Measurements from ENCODE around the gene PSMD13.

Gene PSMD13

DNA sequence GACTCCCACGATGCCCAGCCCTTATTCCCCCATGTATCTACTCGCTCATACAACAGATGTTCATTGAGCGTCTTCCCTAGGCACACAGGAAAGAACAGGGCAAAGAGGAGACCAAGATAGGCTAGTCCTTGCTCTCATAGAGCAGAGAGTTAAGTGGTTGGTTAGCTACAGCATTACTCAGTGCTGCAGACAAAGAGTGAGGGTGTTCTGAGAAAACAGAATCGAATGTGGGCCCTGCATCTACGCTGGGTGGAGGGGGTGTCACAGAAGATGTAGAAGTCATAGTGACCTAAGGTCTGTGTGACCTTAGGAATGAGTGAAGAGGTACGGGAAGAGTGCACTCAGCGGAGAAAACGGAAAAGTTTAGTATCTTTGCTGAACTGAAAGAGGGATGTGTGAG is 12.3 kb downstream of the PSMD13 start:
- TF ChIP-seq, protein P1, sequence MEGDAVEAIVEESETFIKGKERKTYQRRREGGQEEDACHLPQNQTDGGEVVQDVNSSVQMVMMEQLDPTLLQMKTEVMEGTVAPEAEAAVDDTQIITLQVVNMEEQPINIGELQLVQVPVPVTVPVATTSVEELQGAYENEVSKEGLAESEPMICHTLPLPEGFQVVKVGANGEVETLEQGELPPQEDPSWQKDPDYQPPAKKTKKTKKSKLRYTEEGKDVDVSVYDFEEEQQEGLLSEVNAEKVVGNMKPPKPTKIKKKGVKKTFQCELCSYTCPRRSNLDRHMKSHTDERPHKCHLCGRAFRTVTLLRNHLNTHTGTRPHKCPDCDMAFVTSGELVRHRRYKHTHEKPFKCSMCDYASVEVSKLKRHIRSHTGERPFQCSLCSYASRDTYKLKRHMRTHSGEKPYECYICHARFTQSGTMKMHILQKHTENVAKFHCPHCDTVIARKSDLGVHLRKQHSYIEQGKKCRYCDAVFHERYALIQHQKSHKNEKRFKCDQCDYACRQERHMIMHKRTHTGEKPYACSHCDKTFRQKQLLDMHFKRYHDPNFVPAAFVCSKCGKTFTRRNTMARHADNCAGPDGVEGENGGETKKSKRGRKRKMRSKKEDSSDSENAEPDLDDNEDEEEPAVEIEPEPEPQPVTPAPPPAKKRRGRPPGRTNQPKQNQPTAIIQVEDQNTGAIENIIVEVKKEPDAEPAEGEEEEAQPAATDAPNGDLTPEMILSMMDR (IDR thresholded peaks at IDR 0.05), result no peak
- Histone ChIP-seq H3K4me1 (ENCODE audit: control insufficient read depth in 1 of 2, insufficient read depth in 1 of 2, low read depth in 1 of 2, low read length in 1 of 2) (peaks cover 0 to 6% of the 10 kb centered on the region in 2 experiments), H3K27me3 (no peaks in the 10 kb centered on the region), H3K27ac (no peak overlapping the region), H3K4me3 (ENCODE audit: low read depth in 1 of 2, low read length in 1 of 2) (no peak overlapping the region), H3K9me3 (no peaks in the 10 kb centered on the region), H3K36me3 (peaks cover 95% of the 10 kb centered on the region)

- H3K9me3 ChIP-seq, result no peaks in the 10 kb centered on the region
- H3K36me3 ChIP-seq, result peaks cover 83% of the 10 kb centered on the region
- peaks cover 0 to 6% of the 10 kb centered on the region in 2 experiments for H3K4me1 ChIP-seq (ENCODE audit: control insufficient read depth in 1 of 2, insufficient read depth in 1 of 2, low read depth in 1 of 2, low read length in 1 of 2)
- TF ChIP-seq, protein P1 (IDR thresholded peaks at IDR 0.05), result no peak
- H3K27me3 ChIP-seq, result no peaks in the 10 kb centered on the region
- H3K27ac ChIP-seq, result peak overlapping the region; percentile 53
- no peak overlapping the region for H3K4me3 ChIP-seq (ENCODE audit: low read depth in 1 of 2, low read length in 1 of 2)
Measured at GRCh38 chr11:250274-250673, 13.5 kb downstream of the PSMD13 start.

DNA sequence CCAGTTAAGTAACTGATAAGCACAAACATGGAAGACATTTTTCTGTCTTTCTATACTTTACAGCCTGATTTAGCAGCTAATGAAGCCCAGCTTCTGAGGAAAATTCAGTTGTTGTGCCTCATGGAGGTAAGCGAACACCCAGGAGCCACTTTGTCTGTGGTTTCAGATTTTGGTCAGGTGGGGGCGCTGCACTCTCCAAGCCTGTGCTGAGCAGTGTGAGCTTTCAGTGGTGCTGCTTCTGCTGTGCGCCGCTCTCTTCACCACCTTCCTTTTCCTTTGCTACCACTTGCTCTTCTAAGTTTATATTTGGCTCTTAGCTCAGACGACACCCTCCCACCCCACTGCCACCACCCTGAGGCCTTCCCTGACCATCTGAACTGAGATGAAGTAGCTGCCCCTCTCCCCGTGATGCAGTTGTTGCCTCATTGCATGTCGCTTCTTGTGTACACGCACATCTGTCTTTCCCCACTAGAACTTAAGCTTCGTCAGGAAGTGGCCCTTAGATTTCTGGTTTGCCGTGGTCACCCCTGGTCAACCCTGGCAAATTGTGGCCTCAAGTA is 14.0 kb downstream of the PSMD13 start:
- Histone ChIP-seq H3K27ac (peak overlapping the region; percentile 53), H3K27me3 (no peaks in the 10 kb centered on the region), H3K4me1 (ENCODE audit: control insufficient read depth in 1 of 2, insufficient read depth in 1 of 2, low read depth in 1 of 2, low read length in 1 of 2) (peaks cover 0 to 6% of the 10 kb centered on the region in 2 experiments), H3K9me3 (no peaks in the 10 kb centered on the region), H3K36me3 (peaks cover 78% of the 10 kb centered on the region), H3K4me3 (ENCODE audit: low read depth in 1 of 2, low read length in 1 of 2) (no peak overlapping the region)
- TF ChIP-seq, protein P1 (IDR thresholded peaks at IDR 0.05), result peak; percentile 84

DNA sequence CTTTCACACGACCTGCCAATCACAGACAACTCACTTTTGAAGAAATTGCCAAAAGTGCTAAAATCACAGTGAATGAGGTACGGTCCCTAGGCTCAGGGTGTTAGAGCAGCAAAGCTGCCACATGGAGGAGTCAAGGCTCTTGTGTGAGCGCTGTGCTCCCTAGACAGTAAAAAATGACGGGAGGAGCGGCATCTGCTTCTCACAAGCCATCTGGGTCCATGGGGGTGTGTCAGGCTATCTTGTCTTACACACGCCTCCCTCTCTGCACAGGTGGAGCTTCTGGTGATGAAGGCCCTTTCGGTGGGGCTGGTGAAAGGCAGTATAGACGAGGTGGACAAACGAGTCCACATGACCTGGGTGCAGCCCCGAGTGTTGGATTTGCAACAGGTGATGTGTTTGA is 14.8 kb downstream of the PSMD13 start:
- Histone ChIP-seq H3K4me1 (ENCODE audit: control insufficient read depth in 1 of 2, insufficient read depth in 1 of 2, low read depth in 1 of 2, low read length in 1 of 2) (peaks cover 0 to 6% of the 10 kb centered on the region in 2 experiments), H3K36me3 (peaks cover 70% of the 10 kb centered on the region), H3K27me3 (no peaks in the 10 kb centered on the region), H3K9me3 (no peaks in the 10 kb centered on the region), H3K27ac (peak overlapping the region; percentile 12), H3K4me3 (ENCODE audit: low read depth in 1 of 2, low read length in 1 of 2) (no peak overlapping the region)
- TF ChIP-seq, protein P1 (IDR thresholded peaks at IDR 0.05), result no peak

DNA sequence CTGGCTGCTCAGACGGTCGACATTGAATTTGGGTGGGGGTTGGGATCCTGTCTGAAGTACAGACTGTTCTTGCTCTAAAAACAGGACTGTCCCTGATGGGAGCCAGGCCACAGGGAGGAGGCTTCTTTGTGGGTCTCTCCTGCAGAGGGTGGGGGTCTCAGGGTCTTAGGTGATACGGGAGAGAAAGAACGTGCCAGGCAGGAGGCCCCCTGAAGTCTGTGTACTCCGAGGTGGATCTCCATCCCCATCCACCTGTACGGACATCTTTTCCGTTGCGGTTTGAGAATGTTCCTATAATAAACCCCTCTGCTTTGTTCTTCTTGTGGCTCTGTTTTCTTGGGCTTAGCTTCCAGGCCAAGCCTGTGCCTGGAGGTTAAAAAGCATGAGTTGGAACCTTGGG is 15.9 kb downstream of the PSMD13 start:
- no peaks in the 10 kb centered on the region for H3K27me3 ChIP-seq
- H3K36me3 ChIP-seq, result peaks cover 59% of the 10 kb centered on the region
- H3K27ac ChIP-seq, result no peak overlapping the region
- H3K4me3 ChIP-seq (ENCODE audit: low read depth in 1 of 2, low read length in 1 of 2), result no peak overlapping the region
- no peaks in the 10 kb centered on the region for H3K9me3 ChIP-seq
- H3K4me1 ChIP-seq (ENCODE audit: control insufficient read depth in 1 of 2, insufficient read depth in 1 of 2, low read depth in 1 of 2, low read length in 1 of 2), result peaks cover 0 to 6% of the 10 kb centered on the region in 2 experiments
- TF ChIP-seq, protein P1 (IDR thresholded peaks at IDR 0.05), result no peak
